Fibroblast of skin of right biceps (primary cell): ENCODE data around the gene PPFIA1.
A peak's percentile ranks its signal among the peaks of the same experiment; 100 is the strongest.

Experiments used
- DNase-seq: peaks from one replicate; pipeline ENCODE4 v3.0.0-alpha.2; 2013

PPFIA1 gene

DNA sequence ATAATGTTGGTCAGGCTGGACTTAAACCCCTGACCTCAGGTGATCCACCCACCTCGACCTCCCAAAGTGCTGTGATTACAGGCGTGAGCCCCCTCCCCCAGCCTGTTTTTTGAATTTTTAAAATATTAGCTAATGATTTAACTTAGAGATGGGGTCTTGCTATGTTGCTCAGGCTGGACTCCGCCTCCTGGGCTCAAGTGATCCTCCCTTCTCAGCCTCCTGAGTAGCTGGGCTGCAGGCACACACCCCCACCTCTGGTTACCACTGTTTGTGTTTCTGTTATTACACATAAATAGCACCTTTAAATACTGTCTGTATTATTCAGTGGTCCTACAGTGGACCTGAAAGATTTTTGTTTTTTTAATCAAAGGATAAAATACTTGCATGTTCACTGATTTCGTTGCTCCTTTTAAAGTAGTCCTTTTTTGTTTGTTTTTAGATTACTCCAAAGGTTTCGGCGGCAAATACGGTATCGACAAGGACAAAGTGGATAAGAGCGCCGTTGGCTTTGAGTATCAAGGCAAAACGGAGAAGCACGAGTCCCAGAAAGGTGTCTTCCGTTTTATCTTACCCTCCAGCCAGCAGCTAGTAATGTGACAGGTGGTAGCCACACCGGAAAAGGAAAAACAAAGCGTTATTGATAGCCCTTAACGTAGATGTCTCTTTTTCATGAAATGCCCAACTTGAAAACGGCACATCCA is 149.0 kb downstream of the PPFIA1 start:
- no peak for DNase-seq

DNA sequence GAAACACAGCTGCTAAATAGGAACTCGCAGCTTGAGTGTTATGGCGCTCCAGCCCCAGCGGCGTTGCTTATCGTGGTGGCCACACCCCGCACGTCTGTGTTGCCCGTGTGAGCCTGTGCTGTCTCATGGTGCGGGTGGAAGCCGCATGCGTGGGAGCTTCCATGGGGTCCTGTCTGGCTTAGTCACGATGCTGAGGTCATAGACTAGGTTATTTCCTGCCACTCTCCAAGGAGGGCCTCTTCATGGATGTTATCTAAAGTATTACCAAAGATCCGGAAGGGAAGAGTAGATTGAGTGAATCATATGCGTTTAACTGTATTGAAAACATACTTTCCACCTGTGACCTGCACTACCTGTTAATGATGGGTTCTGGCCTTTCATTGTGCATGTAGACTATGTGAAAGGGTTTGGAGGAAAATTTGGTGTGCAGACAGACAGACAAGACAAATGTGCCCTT is 149.5 kb downstream of the PPFIA1 start:
- DNase-seq = peak; percentile 54

DNA sequence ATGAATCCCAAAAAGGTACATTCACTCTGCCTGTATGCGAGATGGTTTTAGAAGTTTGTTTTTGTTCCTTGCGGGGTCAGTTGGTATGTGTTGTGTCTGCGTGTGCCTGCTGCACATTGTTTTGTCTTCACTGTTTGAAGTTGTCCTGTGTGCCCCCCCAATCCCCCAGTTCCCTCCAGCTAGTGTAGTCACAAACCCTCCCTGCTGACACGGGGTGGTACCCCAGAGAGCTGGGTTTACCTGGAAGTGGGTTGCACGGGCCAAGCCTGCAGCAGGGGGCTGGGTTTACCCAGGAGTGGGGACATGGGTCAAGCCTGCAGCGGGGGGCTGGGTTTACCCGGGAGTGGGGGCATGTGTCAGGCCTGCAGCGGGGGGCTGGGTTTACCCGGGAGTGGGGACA is 150.0 kb downstream of the PPFIA1 start:
- DNase-seq = no peak

DNA sequence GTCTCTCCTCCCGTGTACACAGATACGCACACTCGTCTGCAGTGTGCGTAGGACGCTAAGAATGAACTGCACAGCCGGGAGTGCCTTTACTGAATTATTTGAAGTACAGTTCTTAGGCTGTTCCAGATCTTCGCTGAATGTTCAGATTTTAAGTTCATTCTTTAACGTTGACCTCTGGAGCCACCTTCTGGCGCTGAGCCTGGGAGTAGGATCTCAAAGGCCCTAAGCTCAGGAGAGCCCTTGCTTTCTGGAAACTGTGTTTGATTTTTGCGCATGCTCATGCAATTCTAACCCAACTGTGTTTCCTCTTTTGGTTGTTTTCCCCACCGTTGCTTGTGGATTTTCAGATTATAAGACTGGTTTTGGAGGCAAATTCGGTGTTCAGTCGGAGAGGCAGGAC is 150.6 kb downstream of the PPFIA1 start:
- no peak for DNase-seq

DNA sequence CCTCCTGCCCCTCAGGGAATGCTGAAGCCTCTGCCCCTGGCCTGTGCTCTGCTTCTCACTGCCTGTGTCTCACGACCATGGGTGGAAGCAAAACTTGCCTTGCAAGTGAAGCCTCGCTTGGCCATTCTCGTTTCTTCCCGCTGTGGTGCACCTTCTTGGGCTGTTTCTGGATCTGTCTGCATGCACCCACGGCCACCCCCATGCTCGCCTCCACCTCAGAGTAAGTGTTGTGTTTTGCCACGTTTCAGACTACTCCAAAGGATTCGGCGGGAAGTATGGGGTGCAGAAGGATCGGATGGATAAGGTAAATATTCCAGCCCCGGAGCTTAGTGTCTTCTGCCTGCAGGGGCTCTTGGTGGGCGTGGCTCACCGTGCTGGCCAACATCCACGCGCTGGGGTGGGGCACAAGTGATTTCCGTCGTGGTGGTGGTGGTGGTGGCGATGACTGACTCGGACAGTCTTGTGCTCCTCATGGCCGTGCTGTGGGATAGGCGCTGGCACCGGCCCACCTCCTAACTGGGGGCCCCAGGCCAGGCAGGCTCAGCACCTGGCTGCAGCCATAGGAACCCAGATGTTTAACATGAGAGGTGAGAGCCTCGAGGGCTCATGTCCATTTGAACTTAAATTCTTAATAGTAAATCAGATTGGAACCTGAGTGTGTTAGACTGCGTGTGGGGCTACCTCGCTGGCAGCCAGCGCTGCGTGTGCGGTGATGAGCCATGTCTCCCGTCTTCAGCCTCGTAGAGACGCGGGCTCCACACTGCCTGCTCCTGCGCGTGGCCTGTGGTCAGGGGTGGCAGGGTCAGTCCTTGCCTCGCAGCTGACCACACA is 152.4 kb downstream of the PPFIA1 start:
- no peak for DNase-seq

DNA sequence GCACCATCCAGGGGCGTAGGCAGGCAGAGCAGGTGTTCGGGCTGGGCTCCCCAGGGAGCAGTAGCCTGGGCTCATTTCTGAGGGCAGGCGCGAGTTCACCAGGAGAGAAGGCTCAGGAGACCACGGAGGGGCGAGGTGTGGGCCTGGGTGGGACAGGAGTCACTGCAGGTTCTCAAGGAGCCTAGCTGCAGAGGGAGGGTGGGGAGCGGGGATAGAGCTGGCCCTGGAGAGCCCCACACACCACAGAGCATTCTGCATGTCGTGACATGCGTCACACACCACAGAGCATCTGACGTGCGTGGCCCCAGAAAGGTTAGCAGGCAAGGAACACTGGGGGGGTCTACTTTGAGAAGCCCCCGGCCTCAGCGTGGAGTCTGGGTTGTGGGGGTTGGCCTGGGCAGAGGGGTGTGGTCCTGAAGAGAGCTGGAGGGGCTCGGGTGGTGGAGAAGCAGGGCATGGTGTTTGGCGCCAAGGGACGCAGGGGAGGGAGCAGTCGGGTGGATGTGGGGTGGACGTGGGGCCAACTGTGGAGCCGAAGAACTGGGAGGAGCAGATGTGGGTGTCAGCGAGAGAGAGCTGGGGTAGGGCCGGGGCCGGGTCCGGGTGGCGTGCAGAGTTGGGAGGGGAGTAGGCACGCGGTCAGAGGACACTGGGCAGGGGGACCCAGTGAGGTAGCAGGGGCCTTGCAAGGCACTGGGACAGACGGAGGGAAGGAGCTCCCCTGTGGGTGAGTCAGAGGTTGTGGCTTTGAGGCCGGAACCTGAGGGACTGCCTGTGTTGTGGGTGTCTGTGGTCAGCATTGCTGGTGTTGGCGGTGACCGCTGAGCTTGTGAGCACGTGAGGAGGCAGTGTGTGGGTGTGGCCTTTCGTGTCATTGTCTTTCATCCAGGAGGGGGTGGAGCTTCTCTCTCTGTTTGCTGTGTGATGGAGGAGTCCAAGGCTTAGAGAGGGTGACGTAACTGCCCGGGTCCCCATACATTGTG is 153.3 kb downstream of the PPFIA1 start:
- peak; percentile 57 for DNase-seq

DNA sequence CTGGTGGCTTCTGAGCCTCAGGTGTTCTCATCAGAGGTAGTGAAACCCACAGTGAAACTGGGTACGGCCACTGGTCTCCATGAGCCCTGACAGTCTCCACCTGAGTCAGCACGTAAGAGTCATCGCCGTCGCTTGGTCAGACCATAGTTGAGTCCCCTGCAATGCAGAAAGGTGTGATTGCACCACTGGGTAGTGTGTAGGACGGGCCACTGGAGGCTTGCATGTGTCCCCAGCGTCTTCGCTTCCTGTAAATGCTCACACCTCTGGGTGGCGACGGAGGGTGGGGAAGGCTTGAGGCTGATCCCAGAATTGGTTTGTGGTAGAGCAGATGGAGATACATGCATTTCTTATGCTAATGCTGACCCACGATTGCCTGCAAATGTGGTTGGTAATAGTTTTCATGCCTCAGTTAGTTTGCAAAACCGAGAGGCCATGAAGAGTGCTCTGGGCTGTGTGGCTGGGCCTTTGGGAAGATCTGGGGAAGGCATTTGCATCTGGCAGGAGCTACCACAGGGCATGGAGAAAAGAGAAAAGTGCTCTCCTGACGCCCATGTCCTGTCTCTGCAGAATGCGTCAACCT is 154.4 kb downstream of the PPFIA1 start:
- DNase-seq = no peak

DNA sequence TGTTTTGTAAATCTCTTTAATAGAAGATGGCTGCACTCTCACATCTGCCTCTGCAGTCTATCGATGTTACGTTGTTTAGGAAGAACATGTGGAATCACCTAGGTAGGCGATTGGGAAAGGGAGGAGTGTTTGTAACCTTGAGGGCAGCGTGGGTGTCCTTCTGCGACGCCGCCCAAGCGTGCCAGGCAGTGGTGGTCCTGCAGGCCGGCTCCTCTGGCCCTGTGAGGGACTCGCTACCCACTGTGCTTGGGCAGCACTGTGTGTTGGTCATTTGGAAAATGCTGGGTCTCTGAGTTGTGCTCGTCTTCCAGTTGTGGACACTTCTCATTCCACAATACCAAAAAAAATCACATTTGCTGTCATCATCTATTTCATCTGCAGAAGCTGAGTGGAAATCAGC is 156.9 kb downstream of the PPFIA1 start:
- DNase-seq = no peak

DNA sequence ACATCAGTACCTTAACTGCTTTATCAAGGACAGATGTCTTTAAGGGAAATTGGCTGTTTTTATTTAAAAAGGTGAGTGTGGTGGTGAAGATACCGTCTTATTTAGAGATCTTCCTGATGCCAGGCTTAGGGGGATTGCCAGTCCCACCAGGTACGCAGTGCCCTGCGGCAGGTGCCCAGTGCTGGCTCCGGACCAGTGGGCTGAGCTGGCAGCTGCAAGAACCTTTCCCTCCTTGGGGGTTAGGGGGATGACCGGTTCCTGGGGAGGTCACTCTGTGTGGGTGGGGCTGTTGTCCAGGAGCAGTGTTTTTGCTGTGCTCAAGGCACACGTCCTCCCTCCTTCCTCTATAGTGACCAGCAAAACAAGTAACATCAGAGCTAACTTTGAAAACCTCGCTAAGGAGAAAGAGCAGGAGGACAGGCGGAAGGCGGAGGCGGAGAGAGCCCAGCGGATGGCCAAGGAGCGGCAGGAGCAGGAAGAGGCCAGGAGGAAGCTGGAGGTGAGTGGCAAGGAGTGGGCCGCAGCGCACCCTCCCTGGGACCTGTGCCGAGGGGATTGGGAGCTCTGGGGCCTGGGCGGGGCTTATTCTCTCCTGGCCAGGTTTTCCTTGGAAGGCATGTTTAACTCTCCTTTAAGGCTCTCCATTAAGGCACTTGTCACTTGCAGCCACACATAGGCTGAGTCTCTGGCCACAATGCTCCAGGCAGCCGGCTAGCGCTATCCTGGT is 158.4 kb downstream of the PPFIA1 start:
- no peak for DNase-seq

DNA sequence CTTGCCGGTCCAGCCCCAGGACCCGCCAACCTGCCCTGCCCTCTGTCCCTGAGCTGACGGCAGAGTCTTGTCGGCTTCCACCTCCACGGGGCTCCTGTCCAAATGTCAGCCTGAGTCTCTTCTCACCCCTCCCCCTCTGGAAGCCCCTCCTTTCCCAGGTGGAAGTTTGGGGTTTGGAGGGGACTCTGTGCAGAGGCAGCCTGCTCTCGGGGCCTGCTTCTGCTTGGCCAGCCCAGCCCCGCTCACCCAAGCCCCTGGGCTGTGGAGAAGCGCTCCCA is 158.9 kb downstream of the PPFIA1 start:
- no peak for DNase-seq

DNA sequence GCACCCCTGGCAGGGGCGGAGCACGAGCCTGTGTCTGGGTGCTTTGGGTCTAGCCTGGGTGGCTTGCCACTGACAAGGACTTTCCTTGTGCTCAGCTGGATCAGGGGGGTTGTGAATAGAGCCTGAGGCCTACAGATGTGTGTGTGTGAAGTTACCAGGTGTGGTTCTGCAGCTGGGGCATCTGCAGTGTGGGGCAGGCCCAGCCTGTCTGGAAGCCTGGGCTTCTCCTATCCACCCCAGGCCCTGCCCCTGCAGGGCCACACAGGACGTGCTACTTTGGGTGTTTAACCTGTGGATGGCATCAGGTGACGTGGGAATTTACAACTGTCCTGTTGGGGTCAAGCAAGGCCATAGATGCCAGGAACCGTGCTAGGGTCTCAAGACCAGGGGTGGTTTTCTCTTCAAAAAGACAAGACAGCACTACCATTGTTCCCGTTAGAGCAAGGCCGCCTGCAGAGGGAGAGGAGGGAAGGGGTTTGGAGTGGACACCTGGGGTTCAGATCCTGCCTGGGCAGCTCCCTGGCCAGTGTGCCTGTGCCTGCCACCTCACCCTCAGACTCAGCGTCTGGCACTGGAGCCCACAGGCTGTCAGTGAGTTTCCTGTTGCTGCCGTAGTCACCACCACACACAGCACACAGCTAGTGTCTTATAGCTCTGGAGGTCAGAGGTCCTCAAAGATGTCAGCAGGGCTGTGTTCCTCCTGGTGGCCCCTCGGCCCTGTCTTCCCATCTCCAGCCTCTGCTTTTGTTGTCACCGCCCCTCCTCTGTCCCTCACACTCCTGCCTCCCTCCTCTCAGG is 159.4 kb downstream of the PPFIA1 start:
- no peak for DNase-seq

DNA sequence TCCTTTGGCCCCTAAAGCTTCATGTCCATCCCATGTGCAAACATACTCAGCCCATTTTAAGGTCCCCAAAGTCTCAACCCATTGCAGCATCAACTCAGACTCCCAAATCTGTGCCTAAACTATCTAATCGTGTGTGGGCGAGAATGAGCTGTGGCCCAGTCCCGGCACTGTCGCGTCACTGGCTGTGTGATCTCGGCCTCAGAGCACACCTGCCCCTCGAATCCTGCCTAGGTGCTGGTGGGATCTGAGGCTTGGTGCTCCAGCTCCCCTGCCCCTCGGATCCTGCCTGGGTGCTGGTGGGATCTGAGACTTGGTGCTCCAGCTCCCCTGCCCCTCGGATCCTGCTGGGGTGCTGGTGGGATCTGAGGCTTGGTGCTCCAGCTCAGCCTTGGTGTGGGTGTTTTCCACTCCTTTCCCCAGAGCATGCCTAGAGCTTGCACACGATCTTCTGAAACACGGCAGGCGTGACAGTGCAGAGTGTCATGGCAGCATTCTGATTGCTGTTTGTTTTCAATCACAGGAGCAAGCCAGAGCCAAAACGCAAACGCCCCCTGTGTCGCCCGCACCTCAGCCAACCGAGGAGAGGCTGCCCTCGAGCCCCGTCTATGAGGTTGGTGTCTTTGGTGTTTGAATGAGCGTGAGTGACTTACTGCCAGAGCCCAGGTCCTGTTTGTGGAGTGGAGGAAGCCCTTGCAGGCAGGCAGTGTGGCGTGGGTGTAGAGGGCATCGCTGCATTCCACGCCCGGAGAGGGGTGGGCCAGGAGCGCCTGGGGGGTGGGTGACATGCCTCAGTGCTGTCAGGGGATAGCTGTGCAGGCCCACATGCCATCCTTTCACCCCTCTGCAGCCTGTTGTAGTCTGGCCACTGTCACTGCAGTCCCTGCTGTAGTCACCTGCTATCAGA is 160.4 kb downstream of the PPFIA1 start:
- DNase-seq = no peak

DNA sequence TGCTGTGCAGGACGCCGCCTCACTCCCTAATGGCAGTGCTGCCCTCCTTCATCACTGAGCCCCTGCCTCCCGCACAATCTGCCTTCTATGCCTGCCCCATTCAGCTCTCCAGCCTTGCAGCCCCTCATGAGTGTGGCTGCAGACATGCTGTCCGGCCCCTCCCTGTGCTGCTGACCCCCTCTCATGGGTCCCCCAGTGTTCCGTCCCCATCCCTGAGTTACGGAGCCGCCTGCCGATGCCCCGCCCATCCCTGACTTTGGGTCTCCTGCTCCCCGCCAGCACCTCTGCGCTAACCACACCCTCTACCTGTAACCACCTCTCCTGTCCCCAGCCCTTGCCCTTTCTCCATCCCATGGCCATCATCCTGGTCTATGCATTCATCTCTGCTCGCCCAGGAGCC is 161.1 kb downstream of the PPFIA1 start:
- no peak for DNase-seq

DNA sequence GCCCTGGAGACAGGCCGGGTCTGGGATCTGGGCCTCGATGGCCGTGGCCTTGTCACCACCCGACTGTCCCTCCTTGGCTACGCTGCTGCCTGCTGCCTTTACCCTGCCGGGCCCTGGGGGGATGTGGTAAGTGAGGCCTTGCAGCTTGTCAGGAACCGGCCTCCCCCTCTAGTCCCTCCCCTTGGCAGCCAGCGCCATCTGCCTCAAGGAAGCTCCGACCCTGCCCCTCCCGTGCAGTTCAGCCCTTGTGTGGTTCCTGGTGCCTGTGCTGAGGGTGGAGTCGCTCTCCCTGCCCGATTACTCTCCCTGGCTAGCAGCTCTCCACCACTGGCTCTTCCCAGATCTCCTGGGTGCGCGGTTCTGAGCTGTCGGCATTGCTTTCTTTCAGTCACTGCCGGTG is 161.6 kb downstream of the PPFIA1 start:
- no peak for DNase-seq

DNA sequence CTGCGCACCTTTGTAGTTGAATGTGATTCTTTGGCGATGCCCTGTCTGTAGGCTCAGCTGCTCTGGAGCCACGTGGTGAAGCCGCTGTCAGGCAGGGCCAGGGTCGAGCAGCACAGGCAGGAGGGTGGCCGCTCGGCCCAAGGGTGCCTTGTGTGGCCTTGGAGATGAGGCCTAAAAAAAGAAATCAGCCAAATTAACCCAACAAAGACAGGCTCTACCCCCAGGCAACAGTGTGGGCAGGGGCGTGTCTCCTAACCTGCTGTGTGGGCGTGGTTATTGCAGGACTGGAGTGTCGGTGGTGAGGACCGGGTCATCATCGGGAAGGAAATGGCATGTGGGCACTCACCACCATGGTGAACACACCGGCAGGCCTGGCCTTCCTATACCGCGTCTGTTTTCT is 162.1 kb downstream of the PPFIA1 start:
- DNase-seq = no peak

DNA sequence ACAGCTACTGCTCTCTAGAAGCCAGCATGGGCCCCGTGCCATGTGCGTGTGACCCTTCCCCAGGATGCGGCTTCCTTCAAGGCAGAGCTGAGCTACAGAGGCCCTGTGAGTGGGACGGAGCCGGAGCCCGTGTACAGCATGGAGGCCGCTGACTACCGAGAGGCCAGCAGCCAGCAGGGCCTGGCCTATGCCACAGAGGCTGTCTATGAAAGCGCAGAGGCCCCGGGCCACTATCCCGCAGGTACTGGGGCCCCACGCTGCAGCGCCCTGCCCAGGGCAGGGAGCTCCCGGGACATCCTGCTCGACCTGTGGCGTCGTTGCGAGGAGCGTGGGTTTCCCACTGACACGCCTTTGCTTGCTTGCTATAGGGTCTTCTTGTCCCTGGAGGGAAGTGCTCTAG is 162.5 kb downstream of the PPFIA1 start:
- no peak for DNase-seq

DNA sequence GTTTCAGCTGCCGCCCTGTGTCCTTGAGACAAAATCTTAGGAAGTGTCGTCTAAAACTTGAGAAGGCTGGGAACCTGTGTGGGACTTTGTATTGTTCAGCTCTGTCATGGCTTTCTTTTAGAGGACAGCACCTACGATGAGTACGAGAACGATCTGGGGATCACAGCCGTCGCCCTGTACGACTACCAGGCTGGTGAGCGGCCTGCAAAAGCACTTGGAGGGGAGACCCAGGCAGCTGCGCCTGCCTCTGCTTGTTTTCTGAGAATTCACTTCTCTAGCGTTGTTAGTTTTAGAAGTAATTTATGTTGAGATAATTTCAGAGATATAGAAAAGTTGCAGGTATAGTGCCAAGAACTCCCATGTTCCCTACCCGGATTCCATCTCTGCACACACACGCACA is 163.0 kb downstream of the PPFIA1 start:
- no peak for DNase-seq
